HCT116 (cell line): ENCODE results near the gene GRIA4. TPM values are rescaled to one million over a fixed set of nuclear protein-coding genes. Genes with fewer than 3 reads are reported as not detected.

Experiments used
- ATAC-seq: fragments of 200-7000 bp; cut with Tn5 transposase; 2 replicates; pipeline ENCODE4 v1.9.1; 2020; ENCODE audit warnings: mild to moderate bottlenecking, moderate library complexity
- BruUV-seq: library from RNA; stranded (reverse); fragments of 400-500 nt; replicated peaks from 2 replicates; lab custom pipeline; 2021; lab: Mats Ljungman, UMichigan
- CTCF ChIA-PET: fragments of 300-600 bp; sonication (Branson Sonifier 250); formaldehyde crosslinking; loops from one replicate; lab custom pipeline; 2021; ENCODE audit warnings: antibody characterized with exemption; lab: Charles Lee
- POLR2A ChIA-PET: fragments of 300-600, 350-600 bp; sonication (Branson Sonifier 250); formaldehyde crosslinking; loops from one replicate; lab custom pipeline; 2021; ENCODE audit warnings: antibody characterized with exemption; lab: Charles Lee
- RAD21 ChIA-PET, 2 experiments: fragments of 300-600 bp; sonication (Branson Sonifier 250); formaldehyde crosslinking; loops; one replicate each; lab custom pipeline; 2023; ENCODE audit warnings: low total read pairs in 2 of 2; ENCODE audit not compliant: uncharacterized antibody in 2 of 2, unreplicated experiment in 2 of 2, low non-redundant PET in 1 of 2; lab: Charles Lee
- DNase-seq: peaks from one replicate; pipeline ENCODE4 v3.0.0-alpha.2; 2010; ENCODE audit warnings: low read depth, low spot score
- H2AFZ ChIP-seq: fragments of 200-600 bp; shearing (Covaris generic), sonication (generic); 2 replicates; pipeline ENCODE4 v1.6.1; 2017; ENCODE audit warnings: low read depth, mixed run types, mixed read lengths, antibody characterized with exemption, low read length; ENCODE audit not compliant: poor library complexity, severe bottlenecking
- H3K27ac ChIP-seq: 2 replicates; pipeline ENCODE4 v1.5.1; 2012; ENCODE audit warnings: low read depth, low read length
- H3K27me3 ChIP-seq: fragments of 200-600 bp; sonication (generic); 2 replicates; pipeline ENCODE4 v1.6.1; 2016; ENCODE audit warnings: mixed run types, low read length, mixed read lengths; ENCODE audit not compliant: insufficient read depth
- H3K36me3 ChIP-seq, 2 experiments: fragments of 200-500 bp in 1 of 2; fragments of 200-600 bp in 1 of 2; sonication (Bioruptor generic) in 1 of 2; sonication (generic) in 1 of 2; 2 replicates each; pipeline versions ENCODE4 v1.5.1 to v1.6.1; 2014 to 2016; ENCODE audit warnings: low read length in 2 of 2, inconsistent platforms in 1 of 2, mixed read lengths in 1 of 2, mixed run types in 1 of 2; ENCODE audit not compliant: insufficient read depth in 2 of 2, control insufficient read depth in 1 of 2
- H3K4me1 ChIP-seq, 2 experiments: fragments of 200-600 bp in 1 of 2; sonication (generic) in 1 of 2; 2 replicates each; pipeline versions ENCODE4 v1.5.1 to v1.6.1; 2012 to 2017; ENCODE audit warnings: low read length in 2 of 2, inconsistent platforms in 1 of 2, mild to moderate bottlenecking in 1 of 2, mixed read lengths in 1 of 2, mixed run types in 1 of 2, moderate library complexity in 1 of 2; ENCODE audit not compliant: insufficient read depth in 2 of 2, control insufficient read depth in 1 of 2
- H3K4me2 ChIP-seq: fragments of 200-600 bp; sonication (generic); 2 replicates; pipeline ENCODE4 v1.6.1; 2017; ENCODE audit warnings: mixed run types, low read length, mixed read lengths
- H3K4me3 ChIP-seq, 2 experiments: fragments of 200-600 bp in 1 of 2; sonication (generic) in 1 of 2; replicated peaks in 1 of 2; 2 replicates each; pipeline ENCODE4 v1.5.1; 2011 to 2016; ENCODE audit warnings: low read length in 2 of 2, control low read depth in 1 of 2, low read depth in 1 of 2, mild to moderate bottlenecking in 1 of 2, mixed read lengths in 1 of 2, mixed run types in 1 of 2
- H3K79me2 ChIP-seq: fragments of 200-600 bp; sonication (generic); 2 replicates; pipeline ENCODE4 v1.6.1; 2017; ENCODE audit warnings: mild to moderate bottlenecking, mixed run types, low read length, moderate library complexity, mixed read lengths; ENCODE audit not compliant: insufficient read depth
- H3K9ac ChIP-seq: fragments of 200-600 bp; sonication (generic); 2 replicates; pipeline ENCODE4 v1.6.1; 2016; ENCODE audit warnings: low read length, mixed read lengths
- H3K9me2 ChIP-seq: fragments of 200-600 bp; sonication (generic), shearing (Covaris generic); 2 replicates; pipeline ENCODE4 v1.6.1; 2017; ENCODE audit warnings: mixed run types, mild to moderate bottlenecking, moderate library complexity; ENCODE audit not compliant: insufficient read depth
- H3K9me3 ChIP-seq, 2 experiments: fragments of 200-500 bp in 1 of 2; fragments of 200-600 bp in 1 of 2; sonication (Bioruptor generic) in 1 of 2; sonication (generic) in 1 of 2; 2 replicates each; pipeline ENCODE4 v1.6.1; 2014 to 2017; ENCODE audit warnings: low read length in 2 of 2, mixed read lengths in 2 of 2, inconsistent platforms in 1 of 2, low read depth in 1 of 2, mild to moderate bottlenecking in 1 of 2, mixed run types in 1 of 2, moderate library complexity in 1 of 2; ENCODE audit not compliant: control insufficient read depth in 1 of 2, insufficient read depth in 1 of 2
- H4K20me1 ChIP-seq: fragments of 200-600 bp; sonication (generic), shearing (Covaris generic); 2 replicates; pipeline ENCODE4 v1.6.1; 2017; ENCODE audit warnings: mixed run types, mild to moderate bottlenecking, moderate library complexity; ENCODE audit not compliant: insufficient read depth
- POLR2AphosphoS5 ChIP-seq: IDR thresholded peaks from 2 replicates; pipeline ENCODE4 v1.6.1; 2011; ENCODE audit warnings: mild to moderate bottlenecking, low read depth, low read length, moderate library complexity
- RAD21 ChIP-seq: IDR thresholded peaks from 2 replicates; pipeline ENCODE4 v1.6.1; 2012; ENCODE audit warnings: low read depth, mild to moderate bottlenecking
- SRF ChIP-seq: IDR thresholded peaks from 2 replicates; pipeline ENCODE4 v1.6.1; 2012; ENCODE audit warnings: low read depth
- TCF7L2 ChIP-seq: IDR thresholded peaks from 2 replicates; pipeline ENCODE4 v1.7.0; 2011; ENCODE audit warnings: borderline replicate concordance, inconsistent platforms; ENCODE audit not compliant: insufficient read depth, insufficient read length; ENCODE audit errors: extremely low read depth
- YY1 ChIP-seq: IDR thresholded peaks from 2 replicates; pipeline ENCODE4 v1.6.1; 2011; ENCODE audit warnings: low read length, low read depth, moderate library complexity, mild to moderate bottlenecking; ENCODE audit not compliant: insufficient replicate concordance; ENCODE audit errors: extremely low read depth
- ZFX ChIP-seq: fragments of 450-650 bp; IDR thresholded peaks from 2 replicates; pipeline ENCODE4 v1.6.1; 2017
- ZNF274 ChIP-seq: fragments of 200-500 bp; sonication (Bioruptor generic); IDR thresholded peaks from 2 replicates; pipeline ENCODE4 v1.6.1; 2014; ENCODE audit warnings: mild to moderate bottlenecking, low read depth, low read length, inconsistent platforms
- intact Hi-C: fragments of 100-400 bp; cut with micrococcal nuclease; formaldehyde crosslinking; loops from 2 replicates; pipeline ENCODE4 v1.10.0; 2022
- total RNA-seq: library from RNA; stranded (reverse); gene quantifications from one replicate; pipeline ENCODE4 v1.2.1, GENCODE V29; 2021; ENCODE audit not compliant: unreplicated experiment
- TF ChIP-seq, protein P1 (sequence below): IDR thresholded peaks from 2 replicates; pipeline ENCODE4 v1.6.1; 2012; ENCODE audit warnings: low read depth
- TF ChIP-seq, protein P2 (sequence below): IDR thresholded peaks from 2 replicates; pipeline ENCODE4 v1.6.1; 2012
- TF ChIP-seq, protein P3 (sequence below), 3 experiments: fragments of 200-600 bp in 1 of 3; sonication (generic) in 1 of 3; IDR thresholded peaks in 2 of 3; conservative IDR thresholded peaks in 1 of 3; 2 replicates each; pipeline ENCODE4 v1.5.1; 2012 to 2017; ENCODE audit warnings: low read depth in 2 of 3, low read length in 2 of 3, antibody characterized with exemption in 1 of 3, borderline replicate concordance in 1 of 3, control low read depth in 1 of 3, mild to moderate bottlenecking in 1 of 3, mixed read lengths in 1 of 3, mixed run types in 1 of 3, moderate library complexity in 1 of 3; ENCODE audit not compliant: insufficient read depth in 1 of 3

GRIA4 gene
- total RNA-seq, 1 experiment from 2014 or later: not detected

DNA sequence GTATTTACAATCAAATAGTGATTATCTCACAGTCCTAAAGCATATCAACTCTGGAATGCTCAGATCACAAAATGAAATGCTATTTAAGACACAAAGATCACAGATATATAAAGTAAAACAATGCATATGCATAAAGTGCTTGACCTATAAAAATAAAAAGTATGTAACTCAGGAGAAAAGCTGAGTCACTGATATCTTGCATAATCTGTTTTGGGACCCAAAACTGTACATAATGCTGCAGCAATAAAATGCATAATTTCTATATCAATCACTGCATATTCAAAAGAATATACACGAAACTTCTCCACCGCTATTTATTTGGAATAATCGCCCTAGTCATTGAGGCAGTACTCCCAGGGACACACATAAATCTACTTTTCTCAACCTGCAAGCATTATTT is 34.9 kb upstream of the GRIA4 start:
- ChIA-PET POLR2A (no interaction called here), RAD21 (no interaction called here), CTCF (no interaction called here)
- H2AFZ ChIP-seq: no peak overlapping the region
- BruUV-seq: no TSS peak
- no peaks in the 10 kb centered on the region for H3K9me2 ChIP-seq
- no peaks in the 10 kb centered on the region for H3K27me3 ChIP-seq
- H3K4me3 ChIP-seq: no peak overlapping the region
- H4K20me1 ChIP-seq: no peaks in the 10 kb centered on the region
- no peak overlapping the region for H3K4me2 ChIP-seq
- TF ChIP-seq TCF7L2 (no peak), ZNF274 (no peak), POLR2AphosphoS5 (no peak)
- TF ChIP-seq, protein P1, sequence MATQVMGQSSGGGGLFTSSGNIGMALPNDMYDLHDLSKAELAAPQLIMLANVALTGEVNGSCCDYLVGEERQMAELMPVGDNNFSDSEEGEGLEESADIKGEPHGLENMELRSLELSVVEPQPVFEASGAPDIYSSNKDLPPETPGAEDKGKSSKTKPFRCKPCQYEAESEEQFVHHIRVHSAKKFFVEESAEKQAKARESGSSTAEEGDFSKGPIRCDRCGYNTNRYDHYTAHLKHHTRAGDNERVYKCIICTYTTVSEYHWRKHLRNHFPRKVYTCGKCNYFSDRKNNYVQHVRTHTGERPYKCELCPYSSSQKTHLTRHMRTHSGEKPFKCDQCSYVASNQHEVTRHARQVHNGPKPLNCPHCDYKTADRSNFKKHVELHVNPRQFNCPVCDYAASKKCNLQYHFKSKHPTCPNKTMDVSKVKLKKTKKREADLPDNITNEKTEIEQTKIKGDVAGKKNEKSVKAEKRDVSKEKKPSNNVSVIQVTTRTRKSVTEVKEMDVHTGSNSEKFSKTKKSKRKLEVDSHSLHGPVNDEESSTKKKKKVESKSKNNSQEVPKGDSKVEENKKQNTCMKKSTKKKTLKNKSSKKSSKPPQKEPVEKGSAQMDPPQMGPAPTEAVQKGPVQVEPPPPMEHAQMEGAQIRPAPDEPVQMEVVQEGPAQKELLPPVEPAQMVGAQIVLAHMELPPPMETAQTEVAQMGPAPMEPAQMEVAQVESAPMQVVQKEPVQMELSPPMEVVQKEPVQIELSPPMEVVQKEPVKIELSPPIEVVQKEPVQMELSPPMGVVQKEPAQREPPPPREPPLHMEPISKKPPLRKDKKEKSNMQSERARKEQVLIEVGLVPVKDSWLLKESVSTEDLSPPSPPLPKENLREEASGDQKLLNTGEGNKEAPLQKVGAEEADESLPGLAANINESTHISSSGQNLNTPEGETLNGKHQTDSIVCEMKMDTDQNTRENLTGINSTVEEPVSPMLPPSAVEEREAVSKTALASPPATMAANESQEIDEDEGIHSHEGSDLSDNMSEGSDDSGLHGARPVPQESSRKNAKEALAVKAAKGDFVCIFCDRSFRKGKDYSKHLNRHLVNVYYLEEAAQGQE: no peak
- TF ChIP-seq, protein P2, sequence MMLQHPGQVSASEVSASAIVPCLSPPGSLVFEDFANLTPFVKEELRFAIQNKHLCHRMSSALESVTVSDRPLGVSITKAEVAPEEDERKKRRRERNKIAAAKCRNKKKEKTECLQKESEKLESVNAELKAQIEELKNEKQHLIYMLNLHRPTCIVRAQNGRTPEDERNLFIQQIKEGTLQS: no peak
- H3K79me2 ChIP-seq: no peaks in the 10 kb centered on the region
- no peaks in the 10 kb centered on the region for H3K4me1 ChIP-seq
- no peaks in the 10 kb centered on the region for H3K9me3 ChIP-seq
- ATAC-seq: no peak
- DNase-seq: no peak
- H3K9ac ChIP-seq: no peak overlapping the region
- H3K27ac ChIP-seq: no peak overlapping the region
- intact Hi-C loops: no loop called here
- no peaks in the 10 kb centered on the region for H3K36me3 ChIP-seq

DNA sequence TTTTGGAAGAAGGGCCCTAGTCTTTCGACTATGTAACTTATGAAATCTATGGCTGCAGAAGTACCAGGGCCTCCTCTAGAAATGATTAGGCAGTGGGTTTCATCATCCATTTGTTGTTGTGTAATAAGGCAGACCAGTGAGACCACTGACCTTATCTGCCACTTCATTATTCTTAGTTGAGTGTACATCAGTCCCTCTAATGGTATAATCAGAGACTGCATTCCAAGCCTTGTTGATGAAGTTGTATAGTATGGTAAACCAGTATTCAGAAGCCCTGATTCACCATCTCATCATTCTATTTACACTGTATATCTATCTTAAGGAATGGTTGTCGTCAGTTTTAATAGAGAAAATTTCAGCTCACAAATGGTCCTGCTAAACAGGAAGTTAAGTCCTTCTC is 32.2 kb upstream of the GRIA4 start:
- H3K36me3 ChIP-seq: no peaks in the 10 kb centered on the region
- H4K20me1 ChIP-seq: no peaks in the 10 kb centered on the region
- no TSS peak for BruUV-seq
- H3K9ac ChIP-seq: no peak overlapping the region
- H3K79me2 ChIP-seq: no peaks in the 10 kb centered on the region
- H3K27ac ChIP-seq: no peak overlapping the region
- no peaks in the 10 kb centered on the region for H3K4me1 ChIP-seq
- no peak overlapping the region for H3K4me3 ChIP-seq
- ChIA-PET POLR2A (no interaction called here), RAD21 (no interaction called here), CTCF (no interaction called here)
- no peak overlapping the region for H2AFZ ChIP-seq
- no peaks in the 10 kb centered on the region for H3K9me3 ChIP-seq
- no peak for TF ChIP-seq ZNF274
- TF ChIP-seq, protein P3, sequence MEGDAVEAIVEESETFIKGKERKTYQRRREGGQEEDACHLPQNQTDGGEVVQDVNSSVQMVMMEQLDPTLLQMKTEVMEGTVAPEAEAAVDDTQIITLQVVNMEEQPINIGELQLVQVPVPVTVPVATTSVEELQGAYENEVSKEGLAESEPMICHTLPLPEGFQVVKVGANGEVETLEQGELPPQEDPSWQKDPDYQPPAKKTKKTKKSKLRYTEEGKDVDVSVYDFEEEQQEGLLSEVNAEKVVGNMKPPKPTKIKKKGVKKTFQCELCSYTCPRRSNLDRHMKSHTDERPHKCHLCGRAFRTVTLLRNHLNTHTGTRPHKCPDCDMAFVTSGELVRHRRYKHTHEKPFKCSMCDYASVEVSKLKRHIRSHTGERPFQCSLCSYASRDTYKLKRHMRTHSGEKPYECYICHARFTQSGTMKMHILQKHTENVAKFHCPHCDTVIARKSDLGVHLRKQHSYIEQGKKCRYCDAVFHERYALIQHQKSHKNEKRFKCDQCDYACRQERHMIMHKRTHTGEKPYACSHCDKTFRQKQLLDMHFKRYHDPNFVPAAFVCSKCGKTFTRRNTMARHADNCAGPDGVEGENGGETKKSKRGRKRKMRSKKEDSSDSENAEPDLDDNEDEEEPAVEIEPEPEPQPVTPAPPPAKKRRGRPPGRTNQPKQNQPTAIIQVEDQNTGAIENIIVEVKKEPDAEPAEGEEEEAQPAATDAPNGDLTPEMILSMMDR (IDR thresholded peaks at IDR 0.05 in 2 of 3, conservative IDR thresholded peaks at IDR 0.05 in 1 of 3; ENCODE audit: borderline replicate concordance in 1 of 3, insufficient read depth in 1 of 3, low read depth in 2 of 3, low read length in 2 of 3): peak in 2 of 3 experiments; percentile 7 to 12; a peak in 1 of 6 replicates
- no peak for TF ChIP-seq RAD21
- no peak for TF ChIP-seq YY1
- TF ChIP-seq ZFX: no peak
- TF ChIP-seq SRF: no peak
- no peaks in the 10 kb centered on the region for H3K27me3 ChIP-seq
- H3K9me2 ChIP-seq: no peaks in the 10 kb centered on the region
- no peak for DNase-seq
- peak; percentile 67 for ATAC-seq
- intact Hi-C loops: no loop called here
- H3K4me2 ChIP-seq: no peak overlapping the region
